Occipital lobe (tissue), 2 donors: ENCODE measurements around the gene ABCA13. TPM values are rescaled to one million over a fixed set of nuclear protein-coding genes. Genes with fewer than 3 reads are reported as not detected.
"Not testable (repeated sequence)": the region's sequence is repeated elsewhere in the genome, so short reads cannot be mapped to it uniquely, and the experiment has no call there.

ENCODE experiments used
- DNase-seq: peaks from one replicate; lab custom pipeline; 2025; lab: John Stamatoyannopoulos, UW
- total RNA-seq: library from RNA; depleted of rRNA; stranded (reverse); fragments of >200 nt; gene quantifications from one replicate; pipeline ENCODE4 v1.2.3, GENCODE V29; 2014

The ABCA13 gene
- 0.16 TPM for total RNA-seq

- DNase-seq = no peak
Observed at GRCh38 chr7:48171202-48171601, at the start of gene ABCA13. Gene ABCA13 (plus strand): TSS chr7:48171458. CDS start chr7:48171484, 26 bp downstream.

- no peak for DNase-seq
Observed at GRCh38 chr7:48126037-48126436, 45.2 kb upstream of the ABCA13 start.

GRCh38 chr7:48130658-48131108, 40.6 kb upstream of the ABCA13 start:
- DNase-seq = no peak

- no peak for DNase-seq
Observed at GRCh38 chr7:48132792-48133191, 38.5 kb upstream of the ABCA13 start.

GRCh38 chr7:48139459-48139858, 31.8 kb upstream of the ABCA13 start:
- no peak for DNase-seq

GRCh38 chr7:48140001-48140681, 31.1 kb upstream of the ABCA13 start:
- DNase-seq = no peak

- DNase-seq = no peak
Observed at GRCh38 chr7:48141521-48141920, 29.7 kb upstream of the ABCA13 start.

GRCh38 chr7:48144291-48144768, 26.9 kb upstream of the ABCA13 start:
- DNase-seq = no peak

GRCh38 chr7:48147078-48147591, 24.1 kb upstream of the ABCA13 start:
- no peak for DNase-seq

- DNase-seq = not testable (repeated sequence)
Observed at GRCh38 chr7:48147690-48148089, 23.6 kb upstream of the ABCA13 start.

- DNase-seq = no peak
Observed at GRCh38 chr7:48148311-48148710, 22.9 kb upstream of the ABCA13 start.

GRCh38 chr7:48149058-48149457, 22.2 kb upstream of the ABCA13 start:
- DNase-seq = no peak

GRCh38 chr7:48150086-48150485, 21.2 kb upstream of the ABCA13 start:
- DNase-seq = no peak

- no peak for DNase-seq
Observed at GRCh38 chr7:48154792-48155413, 16.4 kb upstream of the ABCA13 start.

GRCh38 chr7:48158404-48158803, 12.9 kb upstream of the ABCA13 start:
- no peak for DNase-seq

GRCh38 chr7:48161407-48162125, 9.7 kb upstream of the ABCA13 start:
- no peak for DNase-seq

- DNase-seq = no peak
Observed at GRCh38 chr7:48165157-48165556, 6.1 kb upstream of the ABCA13 start.

GRCh38 chr7:48168159-48168558, 3.1 kb upstream of the ABCA13 start:
- no peak for DNase-seq

- DNase-seq = no peak
Observed at GRCh38 chr7:48170506-48170905, 752 bp upstream of the ABCA13 start.

GRCh38 chr7:48173313-48173712, 2.1 kb downstream of the ABCA13 start:
- DNase-seq = no peak

GRCh38 chr7:48173756-48174382, 2.6 kb downstream of the ABCA13 start:
- no peak for DNase-seq

- DNase-seq = no peak
Observed at GRCh38 chr7:48175019-48175418, 3.8 kb downstream of the ABCA13 start.
